Measurements from ENCODE around the gene NBAS. TPM values are rescaled to one million over a fixed set of nuclear protein-coding genes. Genes with fewer than 3 reads are reported as not detected.

Gene NBAS
- total and polyA plus RNA-seq, 8 donors, result 14.5 to 96.2 (median 41.2) TPM

GRCh38 chr2:15457868-15458267 lies 103.3 kb downstream of the NBAS start:
- no peak for TF ChIP-seq CTCF (IDR thresholded peaks at IDR 0.05)
- no peak for TF ChIP-seq POLR2A (IDR thresholded peaks at IDR 0.05)
- no peak for TF ChIP-seq POLR2AphosphoS5 (IDR thresholded peaks at IDR 0.05)
- no peak for TF ChIP-seq EP300 (IDR thresholded peaks at IDR 0.05)
- DNase-seq, result no peak
- no peak overlapping the region for H3K27ac ChIP-seq
- H3K9me3 ChIP-seq, result no peaks in the 10 kb centered on the region
- H3K27me3 ChIP-seq, result no peaks in the 10 kb centered on the region
- peaks cover 0 to 10% (median 2%) of the 10 kb centered on the region in 4 donors for H3K4me1 ChIP-seq
- 80 to 87% (median 87%) methylated on average over 5 of the region's 5 CpGs for WGBS, 5 donors
- no peak overlapping the region for H3K4me3 ChIP-seq
- H3K36me3 ChIP-seq, result peaks cover 7 to 81% (median 70%) of the 10 kb centered on the region in 4 donors
- intact Hi-C loops (cut with DNase I; ENCODE audit: low total_unique reads), result no loop called here

- DNase-seq, result no peak
- 62 to 75% (median 72%) methylated on average over 3 of the region's 3 CpGs for WGBS, 5 donors
- H3K9me3 ChIP-seq, result no peaks in the 10 kb centered on the region
- intact Hi-C loops (cut with DNase I; ENCODE audit: low total_unique reads), result no loop called here
- H3K27me3 ChIP-seq, result no peaks in the 10 kb centered on the region
- H3K27ac ChIP-seq, result no peak overlapping the region
- H3K36me3 ChIP-seq, result peaks cover 4 to 71% (median 59%) of the 10 kb centered on the region in 4 donors
- H3K4me1 ChIP-seq, result peaks cover 0 to 10% (median 2%) of the 10 kb centered on the region in 4 donors
- no peak for TF ChIP-seq EP300 (IDR thresholded peaks at IDR 0.05)
- H3K4me3 ChIP-seq, result no peak overlapping the region
Observed at GRCh38 chr2:15456352-15456751, 104.8 kb downstream of the NBAS start.

GRCh38 chr2:15450808-15451207 lies 110.3 kb downstream of the NBAS start:
- H3K36me3 ChIP-seq, result peaks cover 0 to 36% (median 17%) of the 10 kb centered on the region in 4 donors
- H3K27me3 ChIP-seq, result no peaks in the 10 kb centered on the region
- DNase-seq, result no peak
- WGBS, 5 donors, result 96 to 100% (median 98%) methylated on average over 2 of the region's 2 CpGs
- H3K27ac ChIP-seq, result no peak overlapping the region
- intact Hi-C loops (cut with DNase I; ENCODE audit: low total_unique reads), result no loop called here
- TF ChIP-seq EP300 (IDR thresholded peaks at IDR 0.05) (no peak), POLR2A (IDR thresholded peaks at IDR 0.05) (no peak), POLR2AphosphoS5 (IDR thresholded peaks at IDR 0.05) (no peak), CTCF (IDR thresholded peaks at IDR 0.05) (no peak)
- no peak overlapping the region for H3K4me3 ChIP-seq
- peaks cover 0 to 14% (median 4%) of the 10 kb centered on the region in 4 donors for H3K4me1 ChIP-seq
- no peaks in the 10 kb centered on the region for H3K9me3 ChIP-seq

- 38 to 58% (median 57%) methylated on average over 2 of the region's 2 CpGs for WGBS, 5 donors
- peak overlapping the region in 1 of 5 donors; percentile 2 for H3K27ac ChIP-seq
- intact Hi-C loops (cut with DNase I; ENCODE audit: low total_unique reads), result no loop called here
- H3K4me1 ChIP-seq, result peaks cover 0 to 14% (median 4%) of the 10 kb centered on the region in 4 donors
- no peaks in the 10 kb centered on the region for H3K27me3 ChIP-seq
- H3K9me3 ChIP-seq, result no peaks in the 10 kb centered on the region
- TF ChIP-seq CTCF (IDR thresholded peaks at IDR 0.05) (no peak), EP300 (IDR thresholded peaks at IDR 0.05) (no peak), POLR2A (IDR thresholded peaks at IDR 0.05) (no peak), POLR2AphosphoS5 (IDR thresholded peaks at IDR 0.05) (no peak)
- no peak for DNase-seq
- no peak overlapping the region for H3K4me3 ChIP-seq
- H3K36me3 ChIP-seq, result peaks cover 0 to 27% (median 13%) of the 10 kb centered on the region in 4 donors
Observed at GRCh38 chr2:15449556-15450236, 111.4 kb downstream of the NBAS start.

GRCh38 chr2:15448250-15448839 lies 112.8 kb downstream of the NBAS start:
- WGBS, 5 donors, result 82 to 96% (median 92%) methylated on average over 5 of the region's 5 CpGs
- Histone ChIP-seq H3K36me3 (peaks cover 0 to 16% (median 6%) of the 10 kb centered on the region in 4 donors), H3K4me1 (peaks cover 0 to 14% (median 4%) of the 10 kb centered on the region in 4 donors), H3K27me3 (no peaks in the 10 kb centered on the region), H3K4me3 (no peak overlapping the region), H3K27ac (no peak overlapping the region), H3K9me3 (no peaks in the 10 kb centered on the region)
- TF ChIP-seq POLR2A (IDR thresholded peaks at IDR 0.05) (no peak), CTCF (IDR thresholded peaks at IDR 0.05) (no peak), POLR2AphosphoS5 (IDR thresholded peaks at IDR 0.05) (no peak), EP300 (IDR thresholded peaks at IDR 0.05) (no peak)
- intact Hi-C loops (cut with DNase I; ENCODE audit: low total_unique reads), result no loop called here
- no peak for DNase-seq
